ENCODE measurements around the gene NADSYN1.
"Not testable (repeated sequence)": the region's sequence is repeated elsewhere in the genome, so short reads cannot be mapped to it uniquely, and the experiment has no call there.

Gene NADSYN1

GRCh38 chr11:71535825-71536224 is 82.8 kb downstream of the NADSYN1 start:
- DNase-seq (ENCODE audit: low read depth): no peak
- no peak for TF ChIP-seq CTCF (conservative IDR thresholded peaks at IDR 0.05; ENCODE audit: low read length)

GRCh38 chr11:71537537-71537936 is 84.5 kb downstream of the NADSYN1 start:
- TF ChIP-seq CTCF (conservative IDR thresholded peaks at IDR 0.05; ENCODE audit: low read length): no peak
- DNase-seq (ENCODE audit: low read depth): no peak
- H3K4me3 ChIP-seq (ENCODE audit: low read length): no peak overlapping the region

More at GRCh38 chr11:71535825-71536224, 82.8 kb downstream of the NADSYN1 start:
- H3K4me3 ChIP-seq (ENCODE audit: low read length): no peak overlapping the region

- H3K4me3 ChIP-seq (ENCODE audit: low read length); DNase-seq (ENCODE audit: low read depth): not testable (repeated sequence)
Measured at GRCh38 chr11:71537977-71538665, 85.1 kb downstream of the NADSYN1 start, which contains the start of gene KRTAP5-8. Gene KRTAP5-8 (plus strand): TSS chr11:71538025. CDS start chr11:71538056, 31 bp downstream.

GRCh38 chr11:71538666-71538990 is 85.6 kb downstream of the NADSYN1 start:
- DNase-seq (ENCODE audit: low read depth): no peak
- TF ChIP-seq CTCF (conservative IDR thresholded peaks at IDR 0.05; ENCODE audit: low read length): no peak
- H3K4me3 ChIP-seq (ENCODE audit: low read length): no peak overlapping the region

GRCh38 chr11:71539017-71539416 is 86.0 kb downstream of the NADSYN1 start:
- TF ChIP-seq CTCF (conservative IDR thresholded peaks at IDR 0.05; ENCODE audit: low read length): no peak
- H3K4me3 ChIP-seq (ENCODE audit: low read length): no peak overlapping the region
- no peak for DNase-seq (ENCODE audit: low read depth)

- DNase-seq (ENCODE audit: low read depth); H3K4me3 ChIP-seq (ENCODE audit: low read length): not testable (repeated sequence)
Measured at GRCh38 chr11:71539971-71540370, 87.0 kb downstream of the NADSYN1 start.

- not testable (repeated sequence) for DNase-seq (ENCODE audit: low read depth); H3K4me3 ChIP-seq (ENCODE audit: low read length)
Measured at GRCh38 chr11:71540521-71541304, 87.7 kb downstream of the NADSYN1 start.

GRCh38 chr11:71542382-71542781 is 89.4 kb downstream of the NADSYN1 start:
- no peak for TF ChIP-seq CTCF (conservative IDR thresholded peaks at IDR 0.05; ENCODE audit: low read length)
- no peak for DNase-seq (ENCODE audit: low read depth)
- H3K4me3 ChIP-seq (ENCODE audit: low read length): no peak overlapping the region
